GM12801 (cell line): ENCODE data around the gene KCTD16.

Experiments
- TF ChIP-seq, protein P1 (sequence below): IDR thresholded peaks from one replicate; pipeline ENCODE4 v1.5.1; 2011; ENCODE audit warnings: control low read depth; ENCODE audit not compliant: insufficient read length; ENCODE audit errors: extremely low read depth

The KCTD16 gene

GRCh38 chr5:144267961-144268513, 97.4 kb downstream of the KCTD16 start:
- TF ChIP-seq, protein P1, sequence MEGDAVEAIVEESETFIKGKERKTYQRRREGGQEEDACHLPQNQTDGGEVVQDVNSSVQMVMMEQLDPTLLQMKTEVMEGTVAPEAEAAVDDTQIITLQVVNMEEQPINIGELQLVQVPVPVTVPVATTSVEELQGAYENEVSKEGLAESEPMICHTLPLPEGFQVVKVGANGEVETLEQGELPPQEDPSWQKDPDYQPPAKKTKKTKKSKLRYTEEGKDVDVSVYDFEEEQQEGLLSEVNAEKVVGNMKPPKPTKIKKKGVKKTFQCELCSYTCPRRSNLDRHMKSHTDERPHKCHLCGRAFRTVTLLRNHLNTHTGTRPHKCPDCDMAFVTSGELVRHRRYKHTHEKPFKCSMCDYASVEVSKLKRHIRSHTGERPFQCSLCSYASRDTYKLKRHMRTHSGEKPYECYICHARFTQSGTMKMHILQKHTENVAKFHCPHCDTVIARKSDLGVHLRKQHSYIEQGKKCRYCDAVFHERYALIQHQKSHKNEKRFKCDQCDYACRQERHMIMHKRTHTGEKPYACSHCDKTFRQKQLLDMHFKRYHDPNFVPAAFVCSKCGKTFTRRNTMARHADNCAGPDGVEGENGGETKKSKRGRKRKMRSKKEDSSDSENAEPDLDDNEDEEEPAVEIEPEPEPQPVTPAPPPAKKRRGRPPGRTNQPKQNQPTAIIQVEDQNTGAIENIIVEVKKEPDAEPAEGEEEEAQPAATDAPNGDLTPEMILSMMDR = no peak

GRCh38 chr5:144273232-144274027, 102.8 kb downstream of the KCTD16 start:
- TF ChIP-seq, protein P1 = no peak

DNA sequence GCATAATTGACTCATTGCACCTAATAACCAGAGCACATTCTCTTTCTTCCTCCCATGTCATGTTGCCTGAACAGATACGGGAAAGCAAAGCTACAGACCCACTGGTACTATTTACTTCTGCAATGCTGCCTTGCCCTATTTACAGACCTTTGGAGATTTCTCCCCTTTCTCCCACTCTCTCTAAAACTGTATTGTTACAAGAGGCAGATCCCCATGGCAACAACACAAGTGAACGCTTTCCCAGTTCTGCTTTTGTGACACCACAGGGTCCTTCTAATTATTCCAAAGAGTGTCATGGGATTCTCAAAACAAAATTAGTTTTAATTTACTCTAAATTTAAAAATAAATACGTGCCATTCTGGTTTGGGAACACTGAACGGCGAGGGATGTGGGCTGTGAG, 104.7 kb downstream of the KCTD16 start:
- TF ChIP-seq, protein P1 = no peak

GRCh38 chr5:144276034-144276822, 105.6 kb downstream of the KCTD16 start:
- TF ChIP-seq, protein P1 = no peak

GRCh38 chr5:144281784-144282183, 111.1 kb downstream of the KCTD16 start:
- TF ChIP-seq, protein P1 = no peak

- TF ChIP-seq, protein P1 = no peak
Observed at GRCh38 chr5:144284036-144284435, 113.4 kb downstream of the KCTD16 start.

- TF ChIP-seq, protein P1 = no peak
Observed at GRCh38 chr5:144284931-144285502, 114.3 kb downstream of the KCTD16 start.
